HG03025 (cell line): ENCODE results near the gene OR2A12.
"Not testable (repeated sequence)": the region's sequence is repeated elsewhere in the genome, so short reads cannot be mapped to it uniquely, and the experiment has no call there.

Source experiments
- ATAC-seq: cut with Tn5 transposase; IDR thresholded peaks from one replicate; pipeline ENCODE4 v1.9.1; 2021; ENCODE audit warnings: mild to moderate bottlenecking, moderate library complexity; ENCODE audit not compliant: unreplicated experiment, low FRiP score

The OR2A12 gene

DNA sequence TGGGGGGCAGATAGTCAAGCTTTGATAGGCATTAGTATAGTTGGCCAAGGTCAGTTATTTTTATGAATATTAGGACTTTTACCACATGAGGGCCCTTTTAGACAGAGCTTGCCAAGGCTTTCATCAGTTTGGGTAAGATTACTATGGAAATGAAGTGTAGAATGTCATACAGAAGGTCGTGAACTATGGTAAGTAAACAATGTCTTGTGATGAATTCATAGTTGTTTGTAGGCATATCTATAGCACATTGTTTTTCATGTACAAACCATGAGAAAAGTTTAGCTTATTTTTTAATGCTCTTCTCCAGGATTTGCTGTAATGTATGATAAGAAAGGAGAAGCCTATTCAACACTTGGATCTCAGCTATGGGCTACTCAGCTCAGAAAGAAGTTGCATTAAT is 27.6 kb downstream of the OR2A12 start:
- ATAC-seq: no peak

DNA sequence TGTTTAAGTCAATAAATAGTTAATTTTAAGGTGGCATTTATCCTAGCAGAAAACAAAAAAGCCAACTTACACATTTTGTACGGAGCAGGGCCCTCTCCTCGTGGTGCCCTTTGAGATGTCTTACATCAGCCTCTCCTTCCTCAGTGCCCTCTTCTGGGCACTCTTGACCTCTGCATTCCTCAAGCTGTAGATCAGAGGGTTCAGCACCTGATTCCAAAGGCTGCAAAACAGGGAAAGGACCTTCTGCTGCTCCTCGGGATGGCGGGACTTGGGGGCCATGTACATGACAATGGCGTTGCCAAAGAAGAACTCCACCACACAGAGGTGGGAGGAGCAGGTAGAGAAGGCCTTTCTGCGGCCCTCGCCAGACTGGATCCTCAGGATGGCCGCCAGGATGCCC is 32.3 kb downstream of the OR2A12 start:
- ATAC-seq: no peak

DNA sequence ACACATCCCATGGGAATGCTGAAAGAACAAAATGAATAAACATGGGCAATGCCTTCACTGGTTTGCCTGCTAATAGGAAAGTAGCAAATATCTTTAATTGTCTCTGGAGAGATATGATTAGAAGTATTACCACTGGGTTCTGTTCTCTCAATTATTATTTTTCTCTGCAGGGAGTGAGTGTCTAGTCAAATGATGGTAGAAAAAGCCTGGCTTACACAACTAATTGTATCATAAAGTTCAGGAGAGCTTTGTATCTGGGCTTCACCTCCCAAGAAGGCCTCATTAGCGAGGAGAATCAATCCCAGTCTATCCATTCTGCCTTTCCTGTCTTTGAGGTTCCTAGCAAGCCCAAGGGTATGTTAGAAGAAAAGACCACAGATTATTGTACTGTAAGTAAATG is 36.8 kb downstream of the OR2A12 start, which contains the start of gene OR2A14:
OR2A14 (plus strand) TSS at position 301 of the 400 bp plus-strand sequence. CDS start 5,937 bp downstream, outside the sequence.
- ATAC-seq: no peak

DNA sequence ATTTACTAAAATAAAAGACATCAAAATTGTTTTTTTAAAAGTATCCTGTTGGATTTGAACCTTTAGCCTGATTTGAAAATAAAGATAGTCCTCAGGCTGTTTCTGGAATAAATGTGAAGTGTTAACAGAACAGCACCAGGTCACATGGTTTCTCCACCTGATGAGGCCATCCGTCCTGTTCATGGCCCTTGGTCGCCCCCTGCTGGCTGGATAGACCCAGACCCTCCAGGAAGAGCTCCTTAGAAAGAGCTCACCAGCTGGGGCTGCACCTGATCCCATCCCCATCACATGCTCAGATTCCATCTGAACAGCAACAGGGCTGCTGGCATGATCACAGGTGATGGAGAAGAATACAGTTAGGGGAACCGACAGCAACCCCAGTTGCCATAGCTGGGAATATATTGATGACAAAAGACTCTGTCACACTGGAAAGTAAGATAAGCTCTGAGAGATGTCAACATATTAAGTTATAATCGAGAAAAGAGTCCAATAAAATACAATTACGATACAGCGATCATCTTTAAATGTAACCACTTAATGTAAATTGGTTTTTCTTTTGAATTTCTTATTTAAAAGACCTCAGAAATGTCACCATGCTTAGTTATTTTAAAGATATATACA is 41.7 kb downstream of the OR2A12 start:
- peak; percentile 99 for ATAC-seq

DNA sequence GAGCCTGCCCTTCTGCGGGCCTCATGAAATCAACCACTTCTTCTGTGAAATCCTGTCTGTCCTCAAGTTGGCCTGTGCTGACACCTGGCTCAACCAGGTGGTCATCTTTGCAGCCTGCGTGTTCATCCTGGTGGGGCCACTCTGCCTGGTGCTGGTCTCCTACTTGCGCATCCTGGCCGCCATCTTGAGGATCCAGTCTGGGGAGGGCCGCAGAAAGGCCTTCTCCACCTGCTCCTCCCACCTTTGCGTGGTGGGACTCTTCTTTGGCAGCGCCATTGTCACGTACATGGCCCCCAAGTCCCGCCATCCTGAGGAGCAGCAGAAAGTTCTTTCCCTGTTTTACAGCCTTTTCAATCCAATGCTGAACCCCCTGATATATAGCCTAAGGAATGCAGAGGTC is 43.5 kb downstream of the OR2A12 start:
- ATAC-seq: not testable (repeated sequence)

DNA sequence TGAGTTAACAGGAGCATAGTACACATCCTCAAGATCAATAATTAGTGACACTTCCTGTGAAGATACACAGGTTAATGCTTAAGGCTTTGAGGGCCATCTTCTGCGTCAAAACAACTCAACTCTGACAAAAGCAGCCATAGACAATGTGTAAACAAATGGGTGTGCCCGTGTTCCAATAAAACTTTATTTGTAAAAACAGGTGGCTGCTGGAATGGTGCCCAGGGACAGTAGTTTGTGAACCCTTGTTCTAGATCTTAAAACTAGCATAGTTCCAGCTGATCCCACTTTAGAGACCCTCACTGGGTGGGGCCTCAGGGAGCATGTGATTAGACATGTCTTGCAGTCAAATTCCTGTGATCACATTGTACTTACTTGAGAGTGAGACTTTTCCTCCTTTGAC is 44.7 kb downstream of the OR2A12 start:
- ATAC-seq: no peak

DNA sequence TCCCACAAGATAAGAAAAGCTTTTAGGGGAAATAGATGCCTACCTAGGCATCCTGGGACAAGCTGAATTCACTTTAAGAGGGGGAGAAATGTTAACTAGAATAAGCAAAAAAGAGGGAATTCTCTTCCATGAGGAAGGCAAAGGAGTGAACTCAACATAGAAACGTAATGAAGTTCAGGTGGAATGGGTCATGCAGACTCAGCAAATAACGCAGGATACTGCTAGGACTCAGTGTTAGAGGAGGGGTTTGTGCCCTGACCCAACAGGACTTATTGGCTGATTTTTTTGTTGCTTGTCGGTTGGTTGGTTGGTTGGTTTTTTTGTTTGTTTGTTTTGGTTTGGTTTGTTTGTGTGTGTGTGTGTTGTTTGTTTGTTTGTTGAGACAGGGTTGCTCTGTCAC is 46.2 kb downstream of the OR2A12 start:
- no peak for ATAC-seq

DNA sequence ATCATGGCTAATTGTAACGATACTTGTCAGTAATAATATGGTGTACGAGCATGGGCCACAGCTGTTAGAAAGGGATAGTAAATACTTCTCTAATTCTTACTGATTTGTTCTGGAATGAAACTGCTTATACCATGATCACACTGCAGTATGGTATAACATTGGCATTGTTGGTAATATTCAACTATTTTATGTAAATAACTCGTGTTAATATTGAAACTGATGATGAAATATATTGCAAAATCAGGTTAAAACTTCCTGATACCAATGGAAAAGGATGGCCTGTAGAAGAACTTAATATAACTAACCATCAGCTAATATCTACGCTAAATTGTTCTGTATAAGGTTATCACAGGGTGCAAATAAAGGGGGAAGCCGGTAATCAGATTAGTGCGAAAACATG is 47.2 kb downstream of the OR2A12 start:
- no peak for ATAC-seq

DNA sequence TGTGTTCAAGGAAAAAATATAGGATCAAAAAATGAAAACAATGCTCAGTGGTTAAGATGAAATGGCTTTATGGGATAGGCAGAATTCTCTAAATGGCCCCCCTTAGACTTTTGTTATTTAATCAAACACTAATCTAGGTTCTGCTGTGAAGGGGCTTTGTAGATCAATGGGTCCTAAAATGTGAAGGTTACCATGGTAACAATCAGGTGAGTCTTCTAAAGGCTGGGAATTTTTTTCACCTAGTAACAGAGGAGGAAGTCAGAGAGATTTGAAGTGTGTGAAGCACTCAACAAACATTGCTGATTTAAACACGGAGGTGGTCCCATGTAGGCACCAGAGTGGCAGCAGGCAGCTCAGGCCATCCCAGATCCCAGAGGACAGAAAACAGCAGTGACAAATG is 48.0 kb downstream of the OR2A12 start:
- no peak for ATAC-seq

DNA sequence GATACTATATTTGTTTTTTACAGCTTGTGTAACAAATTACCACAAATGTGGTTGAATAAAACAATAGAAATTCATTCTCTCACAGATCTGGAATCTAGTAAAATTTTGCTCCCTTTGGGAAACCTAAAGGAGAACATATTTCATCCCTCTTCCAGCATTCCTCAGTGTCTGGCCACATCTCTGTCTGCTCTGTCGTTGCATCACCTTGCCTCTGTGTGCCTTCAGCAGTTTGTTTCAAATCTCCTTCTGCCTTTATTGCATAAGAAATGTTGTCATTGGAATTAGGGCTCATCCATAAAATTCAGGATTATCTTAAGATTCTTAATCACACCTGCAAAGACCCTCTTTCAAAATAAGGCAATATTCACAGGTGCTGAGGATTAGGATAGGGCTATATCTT is 51.4 kb downstream of the OR2A12 start:
- ATAC-seq: no peak

DNA sequence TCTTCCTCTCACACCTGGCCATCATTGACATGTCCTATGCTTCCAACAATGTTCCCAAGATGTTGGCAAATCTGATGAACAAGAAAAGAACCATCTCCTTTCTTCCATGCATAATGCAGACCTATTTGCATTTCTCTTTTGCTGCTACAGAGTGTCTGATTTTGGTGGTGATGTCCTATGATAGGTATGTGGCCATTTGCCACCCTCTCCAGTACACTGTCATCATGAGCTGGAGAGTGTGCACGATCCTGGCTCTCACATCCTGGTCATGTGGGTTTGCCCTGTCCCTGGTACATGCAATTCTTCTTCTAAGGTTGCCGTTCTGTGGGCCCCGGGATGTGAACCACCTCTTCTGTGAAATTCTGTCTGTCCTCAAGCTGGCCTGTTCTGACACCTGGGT is 56.1 kb downstream of the OR2A12 start:
- no peak for ATAC-seq

DNA sequence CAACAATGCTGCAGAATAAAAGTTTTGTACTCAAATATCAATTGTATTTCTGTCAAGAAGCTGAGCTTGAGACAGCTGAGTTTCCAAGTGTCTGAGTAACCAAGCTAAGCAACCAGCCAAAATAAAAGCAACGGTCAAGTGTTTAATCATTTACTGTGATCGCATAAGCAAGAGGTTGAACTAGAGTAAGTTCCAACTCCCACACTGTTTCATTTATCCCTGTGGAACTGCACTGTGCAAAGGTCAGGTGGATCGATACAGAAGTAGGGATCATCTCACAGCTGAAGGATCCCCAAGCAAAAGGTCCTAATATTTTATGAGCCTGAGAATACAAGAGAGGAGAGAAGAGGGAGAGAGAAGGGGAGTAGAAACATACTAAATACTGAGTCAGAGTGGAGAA is 58.3 kb downstream of the OR2A12 start:
- no peak for ATAC-seq

DNA sequence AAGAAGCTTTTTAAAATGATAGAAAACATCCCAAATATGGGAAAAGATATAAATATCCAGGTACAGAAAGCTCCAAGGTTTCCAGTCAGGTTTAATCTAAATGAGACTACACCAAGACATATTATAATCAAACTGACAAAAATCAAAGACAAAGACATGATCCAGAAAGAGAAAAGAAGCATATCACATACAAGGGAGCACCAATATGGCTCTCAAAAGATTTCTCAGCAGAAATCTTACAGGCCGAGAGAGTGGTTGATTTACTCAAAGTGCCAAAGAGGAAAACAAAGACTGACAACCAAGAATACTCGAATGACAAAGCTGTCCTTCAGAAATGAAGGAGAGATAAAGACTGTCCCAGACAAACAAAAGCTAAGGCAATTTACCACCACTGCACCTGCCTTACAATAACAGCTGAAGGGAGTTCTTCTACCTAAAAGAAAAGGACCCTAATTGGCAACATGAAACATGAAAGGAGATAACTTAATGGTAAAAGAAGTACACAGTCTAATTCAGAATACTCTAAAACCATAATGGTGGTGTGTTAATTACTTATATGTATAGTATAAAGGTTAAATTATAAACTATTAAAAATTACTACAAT is 62.2 kb downstream of the OR2A12 start:
- ATAC-seq: no peak
